LNCaP clone FGC (cell line): ENCODE measurements around the gene SAMD4A.

Source experiments
- DNase-seq: peaks from one replicate; pipeline ENCODE4 v3.0.0-alpha.2; 2011; ENCODE audit warnings: low read depth
- H3K4me3 ChIP-seq: 2 replicates; pipeline ENCODE4 v1.5.1; 2011; ENCODE audit warnings: mild to moderate bottlenecking, low read depth, low read length, control low read depth
- CTCF ChIP-seq: IDR thresholded peaks from 2 replicates; pipeline ENCODE4 v1.5.1; 2012; ENCODE audit warnings: mild to moderate bottlenecking; ENCODE audit not compliant: control insufficient read depth, insufficient read depth; ENCODE audit errors: extremely low read depth

Gene SAMD4A

GRCh38 chr14:54675236-54676128, 108.6 kb downstream of the SAMD4A start:
- TF ChIP-seq CTCF, result no peak
- H3K4me3 ChIP-seq, result no peak overlapping the region
- DNase-seq, result no peak

- no peak overlapping the region for H3K4me3 ChIP-seq
- DNase-seq, result no peak
- no peak for TF ChIP-seq CTCF
Observed at GRCh38 chr14:54676812-54677708, 110.1 kb downstream of the SAMD4A start.

- TF ChIP-seq CTCF, result no peak
- H3K4me3 ChIP-seq, result no peak overlapping the region
- no peak for DNase-seq
Observed at GRCh38 chr14:54680651-54681050, 113.7 kb downstream of the SAMD4A start.

- H3K4me3 ChIP-seq, result no peak overlapping the region
- DNase-seq, result no peak
Observed at GRCh38 chr14:54681811-54682261, 114.9 kb downstream of the SAMD4A start.

GRCh38 chr14:54682578-54682977, 115.7 kb downstream of the SAMD4A start:
- no peak overlapping the region for H3K4me3 ChIP-seq
- no peak for DNase-seq

More at GRCh38 chr14:54681811-54682261, 114.9 kb downstream of the SAMD4A start:
- TF ChIP-seq CTCF, result no peak

More at GRCh38 chr14:54682578-54682977, 115.7 kb downstream of the SAMD4A start:
- no peak for TF ChIP-seq CTCF
